Neural progenitor cell (in vitro differentiated cells): ENCODE measurements around the gene RSBN1L. TPM values are rescaled to one million over a fixed set of nuclear protein-coding genes. Genes with fewer than 3 reads are reported as not detected.
"Not testable (repeated sequence)": the region's sequence is repeated elsewhere in the genome, so short reads cannot be mapped to it uniquely, and the experiment has no call there.

Source experiments
- DNase-seq: peaks from one replicate; pipeline ENCODE4 v3.0.0-alpha.2; 2016; ENCODE audit warnings: low spot score
- H2AFZ ChIP-seq: fragments of 200-600 bp; sonication (generic); replicated peaks from 2 replicates; pipeline ENCODE4 v1.6.1; 2016; ENCODE audit warnings: antibody characterized with exemption
- H3F3A ChIP-seq: fragments of 200-600 bp; sonication (generic); 2 replicates; pipeline ENCODE4 v1.6.1; 2016; ENCODE audit warnings: antibody characterized with exemption, low read depth
- H3K27ac ChIP-seq: fragments of 200-600 bp; sonication (generic); 2 replicates; pipeline ENCODE4 v1.5.1; 2016; ENCODE audit warnings: mild to moderate bottlenecking
- H3K27me3 ChIP-seq: fragments of 200-600 bp; sonication (generic); 2 replicates; pipeline ENCODE4 v1.6.1; 2016; ENCODE audit warnings: mild to moderate bottlenecking, moderate library complexity
- H3K36me3 ChIP-seq: fragments of 200-600 bp; sonication (generic); 2 replicates; pipeline ENCODE4 v1.5.1; 2016
- H3K4me1 ChIP-seq: fragments of 200-600 bp; sonication (generic); 2 replicates; pipeline ENCODE4 v1.6.1; 2016; ENCODE audit warnings: mixed run types
- H3K4me2 ChIP-seq: fragments of 200-600 bp; sonication (generic); 2 replicates; pipeline ENCODE4 v1.6.1; 2016
- H3K4me3 ChIP-seq: fragments of 200-600 bp; sonication (generic); 2 replicates; pipeline ENCODE4 v1.5.1; 2016
- H3K79me2 ChIP-seq: fragments of 200-600 bp; sonication (generic); 2 replicates; pipeline ENCODE4 v1.6.1; 2016; ENCODE audit warnings: low read depth
- H3K9ac ChIP-seq: fragments of 200-600 bp; sonication (generic); 2 replicates; pipeline ENCODE4 v1.6.1; 2016
- H3K9me3 ChIP-seq: fragments of 200-600 bp; sonication (generic); 2 replicates; pipeline ENCODE4 v1.5.1; 2016; ENCODE audit warnings: low read depth
- H4K20me1 ChIP-seq: fragments of 200-600 bp; sonication (generic); 2 replicates; pipeline ENCODE4 v1.6.1; 2016; ENCODE audit warnings: low read depth
- H3K27ac Mint-ChIP-seq: 3 replicates; pipeline ENCODE4 v1.8.0; 2021; ENCODE audit warnings: mixed read lengths
- H3K27me3 Mint-ChIP-seq: 2 replicates; pipeline ENCODE4 v1.8.0; 2022; ENCODE audit warnings: low read depth, mild to moderate bottlenecking, inconsistent platforms, moderate library complexity, mixed read lengths; ENCODE audit not compliant: insufficient read depth
- H3K36me3 Mint-ChIP-seq: 3 replicates; pipeline ENCODE4 v1.8.0; 2021; ENCODE audit warnings: mixed read lengths
- H3K4me1 Mint-ChIP-seq: 3 replicates; pipeline ENCODE4 v1.8.0; 2021; ENCODE audit warnings: mixed read lengths
- H3K4me3 Mint-ChIP-seq: 3 replicates; pipeline ENCODE4 v1.8.0; 2021; ENCODE audit warnings: mild to moderate bottlenecking, moderate library complexity, mixed read lengths
- H3K9me3 Mint-ChIP-seq: 3 replicates; pipeline ENCODE4 v1.8.0; 2020; ENCODE audit warnings: mixed read lengths
- CTCF ChIP-seq: fragments of 200-600 bp; sonication (generic); IDR thresholded peaks from 2 replicates; pipeline ENCODE4 v1.5.1; 2017; ENCODE audit warnings: antibody characterized with exemption, mild to moderate bottlenecking
- EZH2 ChIP-seq: fragments of 200-600 bp; sonication (generic); IDR thresholded peaks from 2 replicates; pipeline ENCODE4 v1.6.1; 2017; ENCODE audit warnings: antibody characterized with exemption, mild to moderate bottlenecking, moderate library complexity
- EZH2phosphoT487 ChIP-seq: fragments of 200-600 bp; sonication (generic); IDR thresholded peaks from 2 replicates; pipeline ENCODE4 v1.6.1; 2017; ENCODE audit warnings: antibody characterized with exemption
- total RNA-seq: library from RNA; depleted of rRNA; stranded (reverse); fragments of >200 nt; gene quantifications from 2 replicates; pipeline ENCODE4 v1.2.3, GENCODE V29; 2015; ENCODE audit warnings: low replicate concordance

RSBN1L gene
- total RNA-seq, 1 donor from 2014 or later, result 25.0 TPM

GRCh38 chr7:77702513-77702912 lies 6.3 kb downstream of the RSBN1L start:
- no peak overlapping the region for H3K27ac ChIP-seq
- Mint-ChIP-seq H3K9me3 (peaks cover 3% of the 10 kb centered on the region), H3K4me1 (peaks cover 20% of the 10 kb centered on the region), H3K27ac (no peak overlapping the region), H3K27me3 (no peaks in the 10 kb centered on the region), H3K4me3 (no peak overlapping the region), H3K36me3 (peaks cover 23% of the 10 kb centered on the region)
- H2AFZ ChIP-seq, result no peak overlapping the region
- no peak overlapping the region for H3K4me3 ChIP-seq
- no peaks in the 10 kb centered on the region for H3K27me3 ChIP-seq
- no peaks in the 10 kb centered on the region for H3K9me3 ChIP-seq
- peaks cover 19% of the 10 kb centered on the region for H3K4me1 ChIP-seq
- H4K20me1 ChIP-seq, result peaks cover 70% of the 10 kb centered on the region
- DNase-seq, result no peak
- TF ChIP-seq EZH2, result no peak
- no peak for TF ChIP-seq CTCF
- no peak for TF ChIP-seq EZH2phosphoT487
- no peaks in the 10 kb centered on the region for H3F3A ChIP-seq
- H3K79me2 ChIP-seq, result peaks cover 100% of the 10 kb centered on the region
- H3K36me3 ChIP-seq, result no peaks in the 10 kb centered on the region
- no peak overlapping the region for H3K4me2 ChIP-seq
- no peak overlapping the region for H3K9ac ChIP-seq

GRCh38 chr7:77702968-77703472 lies 6.8 kb downstream of the RSBN1L start:
- Histone ChIP-seq H3K9ac (no peak overlapping the region), H3K4me1 (peaks cover 16% of the 10 kb centered on the region), H3K27ac (no peak overlapping the region), H3K36me3 (no peaks in the 10 kb centered on the region), H3K9me3 (no peaks in the 10 kb centered on the region), H2AFZ (no peak overlapping the region), H3K4me3 (no peak overlapping the region), H4K20me1 (peaks cover 68% of the 10 kb centered on the region), H3K79me2 (peaks cover 100% of the 10 kb centered on the region), H3K4me2 (no peak overlapping the region), H3K27me3 (no peaks in the 10 kb centered on the region), H3F3A (no peaks in the 10 kb centered on the region)
- TF ChIP-seq CTCF, result no peak
- TF ChIP-seq EZH2phosphoT487, result no peak
- no peak for TF ChIP-seq EZH2
- no peaks in the 10 kb centered on the region for H3K27me3 Mint-ChIP-seq
- H3K4me1 Mint-ChIP-seq, result peaks cover 19% of the 10 kb centered on the region
- H3K9me3 Mint-ChIP-seq, result peaks cover 3% of the 10 kb centered on the region
- H3K27ac Mint-ChIP-seq, result no peak overlapping the region
- no peak for DNase-seq
- H3K36me3 Mint-ChIP-seq, result peaks cover 24% of the 10 kb centered on the region
- no peak overlapping the region for H3K4me3 Mint-ChIP-seq

GRCh38 chr7:77703669-77704068 lies 7.4 kb downstream of the RSBN1L start:
- Histone ChIP-seq H3K79me2 (peaks cover 100% of the 10 kb centered on the region), H4K20me1 (peaks cover 61% of the 10 kb centered on the region)
- Mint-ChIP-seq H3K36me3 (peaks cover 27% of the 10 kb centered on the region), H3K4me1 (peaks cover 14% of the 10 kb centered on the region)
- H3K9ac ChIP-seq, H3K27ac ChIP-seq, H2AFZ ChIP-seq, H3K27me3 ChIP-seq, H3K4me2 ChIP-seq, H3K27ac Mint-ChIP-seq, H3K4me3 ChIP-seq, H3K36me3 ChIP-seq, H3K9me3 ChIP-seq, DNase-seq, H3K4me3 Mint-ChIP-seq, H3K9me3 Mint-ChIP-seq, H3F3A ChIP-seq, H3K27me3 Mint-ChIP-seq, H3K4me1 ChIP-seq: not testable (repeated sequence)

- no peak overlapping the region for H3K27ac ChIP-seq
- no peaks in the 10 kb centered on the region for H3F3A ChIP-seq
- no peaks in the 10 kb centered on the region for H3K9me3 ChIP-seq
- Mint-ChIP-seq H3K4me1 (peaks cover 2% of the 10 kb centered on the region), H3K27me3 (no peaks in the 10 kb centered on the region), H3K36me3 (peaks cover 32% of the 10 kb centered on the region), H3K4me3 (no peak overlapping the region), H3K27ac (no peak overlapping the region), H3K9me3 (peaks cover 3% of the 10 kb centered on the region)
- no peak for TF ChIP-seq EZH2
- no peak for TF ChIP-seq CTCF
- TF ChIP-seq EZH2phosphoT487, result no peak
- no peak for DNase-seq
- H3K27me3 ChIP-seq, result no peaks in the 10 kb centered on the region
- H3K36me3 ChIP-seq, result peaks cover 7% of the 10 kb centered on the region
- H4K20me1 ChIP-seq, result peaks cover 52% of the 10 kb centered on the region
- peaks cover 100% of the 10 kb centered on the region for H3K79me2 ChIP-seq
- no peak overlapping the region for H2AFZ ChIP-seq
- H3K4me1 ChIP-seq, result no peaks in the 10 kb centered on the region
- H3K4me3 ChIP-seq, result no peak overlapping the region
- no peak overlapping the region for H3K9ac ChIP-seq
- H3K4me2 ChIP-seq, result no peak overlapping the region
These were observed 11.3 kb downstream of the RSBN1L start for GRCh38 chr7:77707504-77707992.
